Uterus (tissue), 2 donors: ENCODE data around the gene NELL1.

ENCODE experiments used
- CTCF ChIP-seq, 4 experiments: fragments of 200-600 bp in 2 of 4; fragments of 450-650 bp in 2 of 4; sonication (generic) in 2 of 4; IDR thresholded peaks; one replicate each; pipeline ENCODE4 v1.5.1; 2016 to 2019; ENCODE audit warnings: antibody characterized with exemption in 4 of 4, mild to moderate bottlenecking in 2 of 4, moderate library complexity in 1 of 4
- POLR2A ChIP-seq, 2 donors: fragments of 450-650 bp; IDR thresholded peaks; one replicate each; pipeline ENCODE4 v1.6.1; 2016; ENCODE audit warnings: antibody characterized with exemption in 2 of 2, mild to moderate bottlenecking in 1 of 2, moderate library complexity in 1 of 2

GRCh38 chr11:20712912-20713311, 43.5 kb downstream of the NELL1 start:
- TF ChIP-seq CTCF (IDR thresholded peaks at IDR 0.05) = no peak
- no peak for TF ChIP-seq POLR2A (IDR thresholded peaks at IDR 0.05)
